T-helper 1 cell treated with Interleukin-12 subunit alpha and Interleukin-12 subunit beta and Interleukin-4 antibody, amounts not matched to agents 30 ng/mL and 1 ng/mL, for 36 hours (primary cell): ENCODE data around the gene MACC1. TPM values are rescaled to one million over a fixed set of nuclear protein-coding genes. Genes with fewer than 3 reads are reported as not detected.

Source experiments
- intact Hi-C: fragments of 100-400 bp; cut with micrococcal nuclease; formaldehyde crosslinking; loops from one replicate; pipeline ENCODE4 v1.15.1; 2024
- total RNA-seq: library from RNA; stranded (reverse); gene quantifications from 2 replicates; pipeline ENCODE4 v1.2.3, GENCODE V29; 2022

Gene MACC1
- total RNA-seq, 1 donor from 2014 or later = not detected

GRCh38 chr7:20085086-20085485 is 132.1 kb downstream of the MACC1 start:
- intact Hi-C loops = no loop called here

Other genes with a start within 250 kb of the MACC1 start
- not detected in 2 replicates for gene ITGB8, start 113.5 kb upstream of the MACC1 start, total RNA-seq